GM12801 (cell line): ENCODE measurements around the gene SPRYD3.
A peak's percentile ranks its signal among the peaks of the same experiment; 100 is the strongest.

Experiments
- CTCF ChIP-seq: IDR thresholded peaks from one replicate; pipeline ENCODE4 v1.5.1; 2011; ENCODE audit warnings: control low read depth; ENCODE audit not compliant: insufficient read length; ENCODE audit errors: extremely low read depth

SPRYD3 gene

GRCh38 chr12:53100466-53101151 is 21.4 kb upstream of the SPRYD3 start:
- no peak for TF ChIP-seq CTCF

- TF ChIP-seq CTCF, result peak; percentile 48
Observed at GRCh38 chr12:53099071-53099882, 20.1 kb upstream of the SPRYD3 start.

- TF ChIP-seq CTCF, result no peak
Observed at GRCh38 chr12:53098354-53098981, 19.3 kb upstream of the SPRYD3 start.

GRCh38 chr12:53097564-53098353 is 18.6 kb upstream of the SPRYD3 start, which contains the start of gene IGFBP6:
IGFBP6 (plus strand) TSS chr12:53097667; CDS start chr12:53097718, 51 bp downstream.
- TF ChIP-seq CTCF, result no peak

GRCh38 chr12:53097207-53097563 is 18.0 kb upstream of the SPRYD3 start:
- no peak for TF ChIP-seq CTCF

GRCh38 chr12:53096759-53097158 is 17.6 kb upstream of the SPRYD3 start:
- no peak for TF ChIP-seq CTCF
